Activated T-helper 1 cell treated with Interleukin-2 at 50 U/mL for 16 hours (primary cell): ENCODE results near the gene TRMT6.

ENCODE experiments used
- DNase-seq: peaks from one replicate; pipeline ENCODE4 v3.0.0-alpha.2; 2020; ENCODE audit warnings: low read depth

TRMT6 gene, protein sequence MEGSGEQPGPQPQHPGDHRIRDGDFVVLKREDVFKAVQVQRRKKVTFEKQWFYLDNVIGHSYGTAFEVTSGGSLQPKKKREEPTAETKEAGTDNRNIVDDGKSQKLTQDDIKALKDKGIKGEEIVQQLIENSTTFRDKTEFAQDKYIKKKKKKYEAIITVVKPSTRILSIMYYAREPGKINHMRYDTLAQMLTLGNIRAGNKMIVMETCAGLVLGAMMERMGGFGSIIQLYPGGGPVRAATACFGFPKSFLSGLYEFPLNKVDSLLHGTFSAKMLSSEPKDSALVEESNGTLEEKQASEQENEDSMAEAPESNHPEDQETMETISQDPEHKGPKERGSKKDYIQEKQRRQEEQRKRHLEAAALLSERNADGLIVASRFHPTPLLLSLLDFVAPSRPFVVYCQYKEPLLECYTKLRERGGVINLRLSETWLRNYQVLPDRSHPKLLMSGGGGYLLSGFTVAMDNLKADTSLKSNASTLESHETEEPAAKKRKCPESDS

DNA sequence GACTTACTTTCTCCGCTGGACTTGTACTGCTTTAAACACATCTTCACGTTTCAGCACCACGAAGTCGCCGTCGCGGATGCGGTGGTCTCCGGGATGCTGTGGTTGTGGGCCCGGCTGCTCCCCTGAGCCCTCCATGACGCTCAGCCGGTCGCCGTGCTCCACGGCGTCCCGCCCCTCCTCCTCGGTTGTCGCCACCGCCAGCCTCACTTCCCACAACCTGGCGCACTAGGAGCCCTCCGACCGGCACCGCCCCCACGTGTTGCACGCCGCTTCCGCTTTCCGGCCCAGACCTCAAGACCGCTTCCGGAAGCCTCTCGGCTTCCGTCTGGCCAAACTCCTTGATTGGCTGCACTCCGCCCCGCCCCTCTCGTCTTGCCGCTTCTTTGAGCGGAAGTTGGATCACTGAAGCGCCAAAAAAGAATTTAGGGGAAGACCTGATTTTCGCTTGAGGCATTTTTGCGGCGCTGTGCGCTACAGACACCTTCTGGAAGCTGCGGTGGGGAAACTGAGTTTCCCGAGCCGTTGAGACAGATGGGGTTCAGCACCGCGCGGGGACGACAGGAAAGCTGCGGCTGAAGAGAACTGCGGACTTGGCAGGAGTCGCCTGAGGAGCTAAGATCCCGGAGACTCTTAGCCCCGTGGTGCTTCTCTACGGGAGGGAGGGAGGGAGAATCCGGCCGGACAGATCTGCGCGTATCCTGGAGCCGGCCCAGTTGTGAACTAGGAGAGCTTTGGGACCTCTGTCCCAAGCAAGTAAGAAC, at the start of gene TRMT6, which contains the start of gene MCM8:
TSS of gene TRMT6 (minus strand) at position 263 of the 761 bp plus-strand sequence. CDS start at position 135, 128 bp downstream.
TSS of gene MCM8 (plus strand) at position 382 of the 761 bp plus-strand sequence. CDS start 1,364 bp downstream, outside the sequence.
- peak; percentile 92 for DNase-seq

DNA sequence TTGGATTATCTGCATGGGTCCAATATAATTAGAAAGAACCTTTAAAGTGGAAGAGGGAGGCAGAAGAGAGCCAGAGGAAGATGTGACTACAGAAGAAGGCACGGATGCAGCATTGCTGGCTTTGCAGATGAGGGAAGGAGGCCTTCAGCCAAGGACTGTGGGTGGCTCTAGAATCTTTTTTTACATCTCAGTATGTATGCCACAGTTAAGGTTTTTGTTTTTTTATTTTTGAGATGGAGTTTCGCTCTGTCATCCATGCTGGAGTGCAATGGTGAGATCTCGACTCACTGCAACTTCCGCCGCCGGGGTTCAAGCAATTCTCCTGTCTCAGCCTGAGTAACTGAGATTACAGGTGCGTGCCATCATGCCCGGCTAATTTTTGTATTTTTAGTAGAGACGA, 49.5 kb upstream of the TRMT6 start:
- no peak for DNase-seq

- no peak for DNase-seq
These were observed 46.4 kb upstream of the TRMT6 start for GRCh38 chr20:5996765-5997164.

GRCh38 chr20:5991623-5992441, 41.5 kb upstream of the TRMT6 start:
- DNase-seq = no peak

GRCh38 chr20:5990946-5991345, 40.6 kb upstream of the TRMT6 start:
- DNase-seq = no peak

- DNase-seq = no peak
These were observed 39.2 kb upstream of the TRMT6 start for GRCh38 chr20:5989539-5989938.

DNA sequence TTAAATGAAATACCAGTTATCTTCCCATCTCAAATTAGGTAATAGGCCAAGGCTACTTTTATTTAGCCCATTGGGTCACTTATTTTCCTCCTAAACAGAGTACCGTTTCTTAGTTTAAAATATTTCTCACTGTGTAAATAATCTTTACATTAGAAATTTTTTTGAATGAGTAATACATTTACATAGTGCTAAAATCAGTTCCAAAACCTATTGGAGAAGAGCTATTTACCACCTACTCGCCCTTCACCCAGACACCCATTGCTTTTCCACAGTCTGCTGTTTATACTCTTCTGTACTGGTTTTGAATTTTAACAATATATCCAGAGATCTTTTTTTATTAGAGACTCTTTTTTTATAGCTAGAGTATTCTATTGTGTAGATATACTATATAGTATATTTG, 37.0 kb upstream of the TRMT6 start:
- DNase-seq = no peak

- DNase-seq = no peak
These were observed 30.6 kb upstream of the TRMT6 start for GRCh38 chr20:5980720-5981538.

GRCh38 chr20:5979801-5980200, 29.5 kb upstream of the TRMT6 start:
- DNase-seq = no peak

DNA sequence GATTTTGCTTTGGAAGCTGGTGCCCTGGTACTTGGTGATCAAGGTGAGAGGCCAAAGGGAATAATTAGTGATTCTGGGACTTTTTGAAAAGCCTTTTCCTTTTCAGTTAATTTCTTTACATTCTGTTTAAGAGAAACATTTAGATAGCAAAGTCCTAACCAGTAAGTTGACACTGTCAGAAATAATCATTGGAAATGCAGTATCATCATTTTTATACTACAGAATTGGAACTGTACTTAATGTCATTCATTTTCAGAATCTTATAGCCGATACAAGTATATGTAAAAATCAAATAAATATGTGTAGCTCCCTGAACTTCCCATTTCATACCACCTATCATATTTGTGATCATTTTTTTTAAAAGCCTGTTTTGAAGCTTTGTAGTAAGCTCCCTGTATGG, 27.6 kb upstream of the TRMT6 start:
- DNase-seq = no peak

DNA sequence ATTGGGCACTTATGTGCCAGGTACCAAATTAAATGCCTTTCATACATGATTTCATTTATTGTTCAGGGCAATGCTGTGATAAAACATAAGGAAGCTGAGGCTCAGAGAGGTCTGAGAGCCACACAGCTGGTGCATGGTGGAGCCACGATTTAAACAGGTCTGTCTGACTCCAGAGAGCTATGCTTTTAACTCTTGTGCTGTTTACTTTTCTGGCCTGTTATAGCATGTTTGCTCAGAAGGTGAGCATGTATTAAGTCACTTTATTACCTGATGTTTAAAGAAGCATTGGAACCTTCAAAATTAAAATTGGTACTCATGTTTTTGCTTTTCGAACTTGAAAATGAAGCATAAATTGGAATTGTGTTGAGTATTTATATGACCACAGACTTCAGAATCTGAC, 26.9 kb upstream of the TRMT6 start:
- no peak for DNase-seq

DNA sequence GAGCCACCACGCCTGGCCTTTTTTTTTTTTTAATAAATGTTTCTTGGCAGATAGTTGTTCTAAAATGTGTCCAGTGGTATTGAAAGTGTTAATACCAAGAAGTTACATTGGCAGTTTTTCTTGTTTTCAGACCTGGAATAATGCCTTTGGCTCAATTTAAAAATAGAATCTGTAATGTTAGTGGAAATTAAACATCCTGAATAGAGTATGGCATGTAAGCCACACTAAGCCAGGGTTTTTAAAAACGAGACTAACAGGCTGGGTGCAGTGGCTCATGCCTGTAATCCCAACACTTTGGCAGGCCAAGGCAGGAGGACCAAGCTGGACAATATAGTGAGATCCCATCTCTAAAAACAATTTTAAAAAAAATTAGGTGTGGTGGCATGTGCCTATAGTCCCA, 25.4 kb upstream of the TRMT6 start:
- DNase-seq = no peak

DNA sequence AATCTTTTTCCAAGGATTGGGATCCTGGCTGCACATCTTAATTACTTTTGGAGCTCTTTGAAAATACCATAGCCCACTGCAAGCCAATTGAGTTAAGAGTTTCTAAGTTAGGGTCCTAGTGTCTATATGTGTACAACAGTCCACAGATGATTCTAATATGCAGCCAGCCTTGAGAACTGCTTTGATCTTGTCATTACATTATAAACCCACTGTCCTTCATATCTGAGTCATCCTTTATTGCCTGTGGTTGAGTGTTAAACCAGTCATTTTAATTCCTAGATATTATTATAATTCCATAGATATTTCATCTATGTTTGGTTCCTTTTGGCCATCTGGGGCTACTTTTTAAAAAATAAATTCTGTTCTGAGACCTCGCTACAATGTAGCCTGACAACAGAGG, 24.2 kb upstream of the TRMT6 start:
- DNase-seq = no peak

DNA sequence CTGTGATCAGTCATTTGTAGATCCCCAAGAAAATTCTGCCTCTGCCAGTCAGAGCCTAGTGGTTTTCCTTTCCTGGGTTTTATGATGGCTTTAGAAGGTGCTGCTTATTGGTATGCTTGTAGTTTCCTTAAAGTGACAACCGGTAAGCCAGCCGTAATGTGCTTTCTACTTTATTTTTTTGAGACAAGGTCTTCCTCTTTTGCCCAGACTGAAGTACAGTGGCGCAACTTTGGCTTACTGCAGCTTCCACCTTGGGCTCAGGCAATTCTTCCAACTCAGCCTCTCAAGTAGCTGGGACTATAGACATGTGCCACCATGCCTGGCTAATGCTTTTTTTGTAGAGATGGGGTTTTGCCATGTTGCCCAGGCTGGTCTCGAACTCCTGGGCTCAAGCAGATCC, 23.6 kb upstream of the TRMT6 start:
- DNase-seq = no peak

- no peak for DNase-seq
These were observed 22.8 kb upstream of the TRMT6 start for GRCh38 chr20:5973172-5973571.

- no peak for DNase-seq
These were observed 20.9 kb upstream of the TRMT6 start for GRCh38 chr20:5971203-5971602.

DNA sequence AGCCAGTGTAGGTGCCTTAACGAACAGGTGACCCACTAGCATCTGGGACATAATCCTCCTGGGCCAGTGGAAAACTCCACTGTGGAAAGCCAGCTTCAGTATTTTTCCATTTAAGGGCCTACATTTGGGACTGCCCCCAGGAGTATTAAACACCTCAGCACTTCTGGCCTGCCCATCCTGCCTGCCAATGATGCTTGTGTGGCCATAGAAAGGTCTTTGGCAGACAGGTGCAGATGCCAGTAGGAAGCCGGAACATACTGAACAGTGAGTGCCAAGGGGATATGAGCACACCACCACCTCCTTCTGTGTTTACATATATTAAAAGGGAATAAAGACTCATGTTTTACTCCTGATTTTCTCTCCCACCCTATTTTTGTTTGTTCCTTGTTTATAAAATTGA, 20.0 kb upstream of the TRMT6 start:
- no peak for DNase-seq

GRCh38 chr20:5969940-5970339, 19.6 kb upstream of the TRMT6 start:
- no peak for DNase-seq

DNA sequence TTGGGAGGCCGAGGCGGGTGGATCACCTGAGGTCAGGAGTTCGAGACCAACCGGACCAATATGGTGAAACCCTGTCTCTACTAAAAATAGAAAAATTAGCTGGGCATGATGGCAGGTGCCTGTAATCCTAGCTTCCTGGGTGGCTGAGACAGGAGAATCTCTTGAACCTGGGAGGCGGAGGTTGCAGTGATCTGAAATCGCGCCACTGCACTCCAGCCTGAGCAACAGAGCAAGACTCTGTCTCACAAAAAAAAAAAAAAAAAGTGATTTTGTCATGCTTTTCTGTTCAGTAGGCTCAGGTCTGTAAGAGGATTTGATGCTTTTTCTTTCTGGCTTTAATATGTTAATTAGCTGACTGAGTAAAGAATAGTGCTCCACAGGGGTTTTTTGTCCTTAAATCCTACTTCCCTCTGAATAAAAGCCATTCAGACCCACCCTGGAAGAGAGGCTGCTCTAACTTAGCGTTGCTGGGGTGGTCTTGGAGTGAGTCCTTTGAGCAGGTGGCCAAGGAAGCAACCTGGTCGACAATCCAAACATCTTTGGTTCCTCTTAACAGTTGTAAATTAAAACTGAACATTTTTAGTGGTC, 19.1 kb upstream of the TRMT6 start:
- DNase-seq = no peak

DNA sequence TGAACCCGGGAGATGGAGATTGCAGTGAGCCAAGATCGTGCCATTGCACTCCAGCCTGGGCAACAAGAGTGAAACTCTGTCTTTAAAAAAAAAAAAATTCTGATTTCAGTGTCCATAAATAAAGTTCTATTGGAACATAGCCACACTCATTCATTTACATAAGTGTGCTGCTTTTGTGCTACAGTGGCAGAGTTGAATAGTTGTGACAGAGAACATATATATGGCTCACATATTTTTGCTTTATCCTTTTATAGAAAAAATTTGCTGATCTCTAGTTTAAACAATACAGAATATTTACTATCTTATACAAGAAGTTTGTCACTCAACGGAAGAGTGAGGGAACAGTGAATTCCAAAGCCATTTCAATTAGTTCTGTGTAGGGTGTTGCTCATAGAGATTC, 18.1 kb upstream of the TRMT6 start:
- DNase-seq = no peak

DNA sequence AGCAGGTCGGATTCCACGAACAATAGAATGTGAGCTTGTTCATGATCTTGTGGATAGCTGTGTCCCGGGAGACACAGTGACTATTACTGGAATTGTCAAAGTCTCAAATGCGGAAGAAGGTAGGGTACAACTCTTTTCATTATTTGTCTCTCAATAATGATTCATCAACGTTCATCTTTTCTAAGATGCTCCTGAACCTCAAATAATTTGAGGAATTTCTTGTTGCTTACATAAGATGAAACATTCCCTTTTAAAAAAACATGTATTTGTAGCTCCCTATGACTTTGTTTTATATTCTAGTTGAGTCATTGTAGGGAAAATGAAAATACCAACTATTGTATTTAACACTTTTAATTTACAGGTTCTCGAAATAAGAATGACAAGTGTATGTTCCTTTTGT, 17.1 kb upstream of the TRMT6 start:
- DNase-seq = no peak
